Measurements from ENCODE around the gene SHC3.

- TF ChIP-seq CTCF (IDR thresholded peaks at IDR 0.05): no peak
- TF ChIP-seq ZFX (IDR thresholded peaks at IDR 0.05; ENCODE audit: borderline replicate concordance): no peak
Measured at GRCh38 chr9:89166852-89167251, 11.8 kb downstream of the SHC3 start.

Data from 22Rv1 (cell line).